ENCODE results near the gene SOBP.

- TF ChIP-seq GATA2 (IDR thresholded peaks at IDR 0.05; ENCODE audit: low read depth, low read length) (no peak), GATA3 (IDR thresholded peaks at IDR 0.05; ENCODE audit: low read depth, low read length) (no peak)
Observed at GRCh38 chr6:107635057-107635515, 145.2 kb downstream of the SOBP start.

All from SH-SY5Y (cell line).